Testis (tissue), 2 donors: Measurements from ENCODE around the gene HS1BP3.

Source experiments
- CTCF ChIP-seq, 3 experiments: fragments of 450-650 bp in 2 of 3; fragments of 200-600 bp in 1 of 3; sonication (generic) in 1 of 3; IDR thresholded peaks; one replicate each; pipeline ENCODE4 v1.5.1; 2016 to 2019; ENCODE audit warnings: antibody characterized with exemption in 3 of 3, mild to moderate bottlenecking in 2 of 3, moderate library complexity in 1 of 3
- POLR2A ChIP-seq: fragments of 450-650 bp; IDR thresholded peaks from one replicate; pipeline ENCODE4 v1.6.1; 2017; ENCODE audit warnings: antibody characterized with exemption, mild to moderate bottlenecking, moderate library complexity

DNA sequence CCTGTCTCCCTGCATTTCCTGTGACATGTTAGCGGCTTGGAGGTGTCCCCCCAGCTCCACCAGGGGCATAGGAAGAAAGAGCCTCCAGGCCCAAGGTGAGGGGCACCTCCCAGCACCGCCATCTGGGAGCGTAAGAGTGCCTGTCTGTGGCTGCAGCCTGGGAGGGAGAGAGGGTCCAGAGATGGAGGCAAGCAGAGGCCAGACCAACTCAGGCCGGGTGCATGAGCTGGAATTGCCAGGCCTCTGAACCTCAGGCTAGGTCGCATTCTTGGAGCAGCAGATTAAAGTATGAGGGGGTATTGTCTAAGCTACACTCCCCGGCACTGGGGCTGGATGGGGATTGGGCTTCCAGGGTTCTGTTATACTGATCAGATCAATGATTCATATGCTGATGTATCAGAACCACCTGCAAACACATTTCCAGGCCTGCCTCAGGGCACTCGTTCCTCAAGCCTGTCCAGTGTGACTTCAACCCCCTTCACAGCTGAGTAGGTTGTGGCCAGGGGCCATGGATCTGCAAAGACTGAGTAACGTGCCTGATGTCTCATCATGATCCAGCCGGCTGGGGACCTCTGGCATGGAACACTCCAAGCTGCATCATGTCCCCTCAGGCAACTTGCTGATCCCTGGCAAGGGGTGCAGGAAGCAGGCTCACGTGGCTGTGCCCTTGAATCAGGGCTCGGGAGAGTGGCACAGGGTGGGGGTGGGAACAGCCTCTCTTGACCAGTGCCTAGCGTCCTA, 73.2 kb downstream of the HS1BP3 start:
- TF ChIP-seq CTCF (IDR thresholded peaks at IDR 0.05) (no peak), POLR2A (no peak)
